ENCODE measurements around the gene HIF1A.

HIF1A gene

GRCh38 chr14:61720294-61720661 is 25.0 kb downstream of the HIF1A start:
- H3K79me2 ChIP-seq (ENCODE audit: control insufficient read depth, low read length), result peaks cover 95% of the 10 kb centered on the region
- H3K27ac ChIP-seq (ENCODE audit: low read depth, low read length), result peak overlapping the region; percentile 88
- peak overlapping the region; percentile 87 for H3K4me2 ChIP-seq (ENCODE audit: low read length)

GRCh38 chr14:61720741-61721140 is 25.4 kb downstream of the HIF1A start:
- H3K4me2 ChIP-seq (ENCODE audit: low read length), result peak overlapping the region; percentile 87
- H4K20me1 ChIP-seq (ENCODE audit: control insufficient read depth, insufficient read depth, low read depth, low read length), result peaks cover 30% of the 10 kb centered on the region
- H3K4me1 ChIP-seq (ENCODE audit: control insufficient read depth, low read length), result peaks cover 86% of the 10 kb centered on the region
- peaks cover 95% of the 10 kb centered on the region for H3K79me2 ChIP-seq (ENCODE audit: control insufficient read depth, low read length)
- peaks cover 78% of the 10 kb centered on the region for H3K36me3 ChIP-seq (ENCODE audit: control insufficient read depth, low read length)
- peak overlapping the region; percentile 88 for H3K27ac ChIP-seq (ENCODE audit: low read depth, low read length)
- H3K9me2 ChIP-seq (replicated peaks; ENCODE audit: control insufficient read depth, low read length), result no peaks in the 10 kb centered on the region
- TF ChIP-seq CTCF (IDR thresholded peaks at IDR 0.05; ENCODE audit: low read depth, low read length, poor library complexity, severe bottlenecking) (no peak), EZH2phosphoT487 (IDR thresholded peaks at IDR 0.05; ENCODE audit: borderline replicate concordance, low read length) (no peak)
- H3K9me3 ChIP-seq (ENCODE audit: control insufficient read depth, insufficient read depth, low read length), result no peaks in the 10 kb centered on the region
- peaks cover 34% of the 10 kb centered on the region for H3F3A ChIP-seq (ENCODE audit: control insufficient read depth, insufficient read depth)
- H3K4me3 ChIP-seq (ENCODE audit: low read length), result peak overlapping the region; percentile 60
- H3K27me3 ChIP-seq (ENCODE audit: control insufficient read depth, low read length), result no peaks in the 10 kb centered on the region

More at GRCh38 chr14:61720294-61720661, 25.0 kb downstream of the HIF1A start:
- Histone ChIP-seq H4K20me1 (ENCODE audit: control insufficient read depth, insufficient read depth, low read depth, low read length) (peaks cover 32% of the 10 kb centered on the region), H3K36me3 (ENCODE audit: control insufficient read depth, low read length) (peaks cover 76% of the 10 kb centered on the region), H3K9me3 (ENCODE audit: control insufficient read depth, insufficient read depth, low read length) (no peaks in the 10 kb centered on the region), H3K4me1 (ENCODE audit: control insufficient read depth, low read length) (peaks cover 87% of the 10 kb centered on the region), H3K27me3 (ENCODE audit: control insufficient read depth, low read length) (no peaks in the 10 kb centered on the region), H3K9me2 (replicated peaks; ENCODE audit: control insufficient read depth, low read length) (no peaks in the 10 kb centered on the region), H3K4me3 (ENCODE audit: low read length) (peak overlapping the region; percentile 60), H3F3A (ENCODE audit: control insufficient read depth, insufficient read depth) (peaks cover 34% of the 10 kb centered on the region)
- TF ChIP-seq CTCF (IDR thresholded peaks at IDR 0.05; ENCODE audit: low read depth, low read length, poor library complexity, severe bottlenecking) (no peak), EZH2phosphoT487 (IDR thresholded peaks at IDR 0.05; ENCODE audit: borderline replicate concordance, low read length) (no peak)

- Histone ChIP-seq H3K36me3 (ENCODE audit: control insufficient read depth, low read length) (peaks cover 96% of the 10 kb centered on the region), H4K20me1 (ENCODE audit: control insufficient read depth, insufficient read depth, low read depth, low read length) (peaks cover 12% of the 10 kb centered on the region), H3K4me3 (ENCODE audit: low read length) (no peak overlapping the region), H3F3A (ENCODE audit: control insufficient read depth, insufficient read depth) (peaks cover 28% of the 10 kb centered on the region), H3K27me3 (ENCODE audit: control insufficient read depth, low read length) (no peaks in the 10 kb centered on the region), H3K27ac (ENCODE audit: low read depth, low read length) (no peak overlapping the region), H3K9me2 (replicated peaks; ENCODE audit: control insufficient read depth, low read length) (no peaks in the 10 kb centered on the region), H3K79me2 (ENCODE audit: control insufficient read depth, low read length) (peaks cover 93% of the 10 kb centered on the region), H3K4me1 (ENCODE audit: control insufficient read depth, low read length) (peaks cover 84% of the 10 kb centered on the region), H3K4me2 (ENCODE audit: low read length) (no peak overlapping the region), H3K9me3 (ENCODE audit: control insufficient read depth, insufficient read depth, low read length) (no peaks in the 10 kb centered on the region)
- TF ChIP-seq CTCF (IDR thresholded peaks at IDR 0.05; ENCODE audit: low read depth, low read length, poor library complexity, severe bottlenecking), result no peak
- no peak for TF ChIP-seq EZH2phosphoT487 (IDR thresholded peaks at IDR 0.05; ENCODE audit: borderline replicate concordance, low read length)
These were observed 28.8 kb downstream of the HIF1A start for GRCh38 chr14:61724133-61724532.
